GM21390 (cell line): ENCODE measurements around the gene VAV2.

ENCODE experiments used
- ATAC-seq: cut with Tn5 transposase; IDR thresholded peaks from one replicate; pipeline ENCODE4 v1.9.1; 2021; ENCODE audit not compliant: unreplicated experiment

VAV2 gene

DNA sequence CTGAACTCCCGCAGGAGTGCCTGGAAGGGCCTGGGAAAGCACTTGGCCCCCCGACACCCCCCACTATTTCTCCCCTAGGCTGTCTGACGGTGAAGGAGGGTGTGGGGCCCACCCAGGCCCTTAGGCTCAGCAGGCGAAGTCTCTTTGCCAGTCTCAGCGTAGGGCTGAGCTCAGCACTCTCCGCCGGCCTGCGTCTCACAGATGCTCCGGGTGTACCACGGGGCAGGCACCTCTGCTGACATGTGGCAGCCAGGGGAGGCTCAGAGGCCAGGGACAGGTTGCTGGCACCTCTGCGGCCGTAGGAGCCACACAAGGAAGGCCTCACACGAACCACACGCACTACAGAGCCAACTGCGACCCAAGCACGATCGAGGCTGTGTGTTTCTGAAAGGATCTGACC is 114.2 kb downstream of the VAV2 start:
- no peak for ATAC-seq

DNA sequence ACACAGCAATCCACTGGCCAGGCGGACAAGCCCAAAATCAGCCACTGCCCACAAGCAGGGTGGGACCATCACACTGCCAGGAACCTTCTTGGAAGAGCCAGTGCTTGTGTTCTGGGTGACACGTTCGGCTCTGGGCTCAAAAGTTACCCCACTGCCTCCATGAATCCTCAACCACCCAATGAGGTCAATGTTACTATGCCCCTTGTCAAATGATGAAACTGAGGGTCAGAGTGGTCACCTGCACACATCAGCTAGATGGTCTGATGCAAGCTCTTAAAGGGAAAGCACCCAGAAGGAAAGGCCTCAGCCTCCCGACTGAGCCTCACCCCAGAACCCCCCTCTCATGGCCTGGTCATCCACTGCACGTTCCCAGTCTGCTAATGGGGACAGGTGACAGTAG is 114.8 kb downstream of the VAV2 start:
- no peak for ATAC-seq

DNA sequence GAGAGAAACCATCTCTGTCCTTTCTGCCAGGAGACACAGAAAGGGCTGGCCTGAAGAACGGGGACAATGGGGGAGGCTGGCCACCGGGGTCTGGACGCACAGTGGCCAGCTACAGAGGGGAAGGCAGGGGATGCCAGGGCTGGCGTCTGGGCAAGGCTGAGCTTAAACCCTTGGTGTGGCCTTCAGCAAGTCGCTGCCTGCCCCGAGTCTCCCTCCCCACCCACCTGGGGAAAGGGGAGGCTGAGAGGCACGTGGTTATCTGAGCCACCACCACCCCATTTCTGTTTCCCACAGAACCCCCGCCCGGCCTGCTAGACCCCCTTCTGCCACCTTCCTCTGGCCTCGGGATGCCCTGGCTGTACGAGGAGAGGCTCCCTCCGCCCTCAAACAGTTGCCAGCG is 115.3 kb downstream of the VAV2 start:
- no peak for ATAC-seq

DNA sequence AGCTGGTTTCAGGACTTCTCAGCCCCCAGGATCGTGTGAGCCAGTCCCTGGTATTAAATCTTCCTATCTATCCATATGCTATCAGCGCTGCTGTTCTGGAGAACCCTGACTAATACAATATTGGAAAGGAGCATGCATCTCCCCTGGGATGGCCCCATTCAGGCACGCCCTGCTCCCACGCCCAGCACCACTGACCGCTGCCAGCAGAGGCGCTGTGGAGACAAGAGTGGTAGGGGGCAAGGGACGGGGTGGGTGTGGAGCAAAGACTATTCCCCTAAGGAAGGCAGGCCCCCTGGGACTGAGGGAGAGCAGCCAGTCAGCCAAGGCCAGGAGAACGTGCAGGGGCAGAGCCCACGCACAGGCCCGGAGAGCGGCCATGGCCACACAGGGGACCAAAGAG is 116.0 kb downstream of the VAV2 start:
- no peak for ATAC-seq

DNA sequence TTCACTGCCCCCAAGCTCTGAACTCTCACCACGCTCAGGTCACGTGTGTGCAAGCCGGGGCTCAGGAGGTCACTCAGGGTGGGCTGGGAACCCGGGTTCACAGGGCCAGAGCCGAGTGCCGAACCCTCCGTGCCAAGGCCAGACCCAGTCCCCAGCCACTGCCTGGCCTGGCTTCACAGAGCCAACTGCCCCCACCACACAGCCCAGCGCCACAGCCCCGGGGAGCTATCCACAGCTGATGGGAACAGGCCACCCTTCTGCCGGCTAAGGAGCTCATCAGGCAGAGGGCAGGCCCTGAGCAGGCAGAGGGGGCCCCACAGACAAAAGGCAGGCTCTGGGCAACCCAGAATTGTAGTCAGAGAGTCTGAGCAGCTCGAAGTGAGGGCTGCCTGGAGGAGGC is 117.0 kb downstream of the VAV2 start:
- no peak for ATAC-seq

DNA sequence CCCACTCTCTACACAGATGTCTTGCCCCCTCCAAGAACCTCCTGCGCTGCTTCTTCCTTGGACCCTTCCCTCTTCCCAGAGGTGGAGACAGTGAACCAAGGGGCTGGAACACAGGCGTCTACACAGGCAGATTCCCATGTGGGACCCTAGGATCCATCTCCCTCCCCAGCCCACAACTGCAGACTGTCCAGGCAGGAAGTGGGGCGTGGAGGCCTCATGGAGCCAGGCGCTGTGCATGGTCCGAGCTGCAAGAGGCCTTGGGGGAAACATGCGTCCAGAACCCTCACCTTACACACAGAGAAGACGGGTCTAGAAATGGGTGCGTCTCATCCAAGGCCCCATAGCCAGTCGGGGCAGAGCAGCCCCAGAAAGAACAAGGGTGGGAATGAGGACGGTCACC is 117.5 kb downstream of the VAV2 start:
- ATAC-seq: no peak

DNA sequence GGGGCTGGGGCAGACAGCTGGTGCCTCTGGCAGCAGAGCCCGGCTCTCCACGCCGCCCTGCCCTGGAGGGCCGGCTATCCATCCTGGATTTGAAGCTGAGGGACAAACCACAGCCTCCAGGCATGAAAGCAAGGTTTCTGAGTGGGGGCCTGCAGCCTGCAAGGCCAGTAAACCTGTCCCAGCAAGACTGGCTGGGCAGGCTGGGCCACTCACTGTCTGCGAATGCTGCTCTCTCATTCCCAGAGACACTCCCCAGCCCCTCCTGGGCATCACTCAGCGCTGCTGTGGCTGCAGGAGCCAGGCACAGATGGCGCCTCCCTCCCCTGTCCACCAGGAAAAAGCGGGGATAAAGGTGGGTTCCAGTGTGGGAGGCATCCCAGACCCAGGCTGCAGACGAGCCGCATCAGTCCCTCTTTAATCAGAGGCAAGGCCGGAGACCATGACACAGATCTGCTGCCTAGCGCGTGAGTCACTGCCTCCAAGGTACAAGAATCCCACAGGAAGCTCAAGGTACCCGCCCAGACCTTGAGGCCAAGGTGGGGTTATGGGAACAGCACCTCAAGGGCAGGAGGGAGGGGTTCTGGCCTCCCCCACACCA is 118.0 kb downstream of the VAV2 start:
- no peak for ATAC-seq

DNA sequence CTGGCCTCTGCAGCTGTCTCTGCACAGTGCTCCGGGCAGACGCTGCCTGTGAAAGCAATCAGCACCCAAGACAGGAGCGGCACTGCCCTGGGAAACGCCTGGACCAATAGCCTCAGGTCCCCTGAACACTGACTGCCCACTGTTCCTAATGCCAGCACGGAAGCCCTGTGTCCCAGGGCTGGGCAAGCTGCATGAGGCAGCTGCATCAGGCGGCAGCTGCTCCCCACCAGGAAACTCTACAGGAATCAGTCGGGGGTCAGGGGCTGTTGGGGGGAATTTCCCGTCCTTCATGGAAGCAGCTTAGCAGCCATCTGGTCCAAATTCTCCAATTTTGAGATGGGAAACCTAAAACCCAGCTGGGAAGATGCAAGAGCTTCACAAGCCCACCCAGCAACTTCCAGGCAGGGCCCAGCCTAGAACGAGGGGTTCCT is 118.6 kb downstream of the VAV2 start:
- no peak for ATAC-seq

DNA sequence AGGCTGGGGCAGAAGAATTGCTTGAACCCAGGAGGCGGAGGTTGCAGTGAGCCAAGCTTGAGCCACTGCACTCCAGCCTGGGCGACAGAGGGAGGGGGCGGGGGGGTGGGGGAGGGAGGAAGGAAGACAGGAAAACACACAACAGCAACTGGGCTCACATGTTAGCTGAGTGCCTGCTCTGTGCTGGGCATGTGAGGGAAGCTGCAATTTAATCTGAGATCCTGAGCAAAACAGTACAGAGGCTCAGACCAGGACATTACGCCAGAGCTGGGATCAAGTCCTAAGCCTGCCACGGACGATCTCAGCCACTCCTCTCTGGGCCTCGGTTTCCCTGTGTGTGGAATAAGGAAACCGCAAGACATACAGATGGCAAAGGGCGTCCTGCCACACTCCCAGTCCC is 119.1 kb downstream of the VAV2 start:
- no peak for ATAC-seq

DNA sequence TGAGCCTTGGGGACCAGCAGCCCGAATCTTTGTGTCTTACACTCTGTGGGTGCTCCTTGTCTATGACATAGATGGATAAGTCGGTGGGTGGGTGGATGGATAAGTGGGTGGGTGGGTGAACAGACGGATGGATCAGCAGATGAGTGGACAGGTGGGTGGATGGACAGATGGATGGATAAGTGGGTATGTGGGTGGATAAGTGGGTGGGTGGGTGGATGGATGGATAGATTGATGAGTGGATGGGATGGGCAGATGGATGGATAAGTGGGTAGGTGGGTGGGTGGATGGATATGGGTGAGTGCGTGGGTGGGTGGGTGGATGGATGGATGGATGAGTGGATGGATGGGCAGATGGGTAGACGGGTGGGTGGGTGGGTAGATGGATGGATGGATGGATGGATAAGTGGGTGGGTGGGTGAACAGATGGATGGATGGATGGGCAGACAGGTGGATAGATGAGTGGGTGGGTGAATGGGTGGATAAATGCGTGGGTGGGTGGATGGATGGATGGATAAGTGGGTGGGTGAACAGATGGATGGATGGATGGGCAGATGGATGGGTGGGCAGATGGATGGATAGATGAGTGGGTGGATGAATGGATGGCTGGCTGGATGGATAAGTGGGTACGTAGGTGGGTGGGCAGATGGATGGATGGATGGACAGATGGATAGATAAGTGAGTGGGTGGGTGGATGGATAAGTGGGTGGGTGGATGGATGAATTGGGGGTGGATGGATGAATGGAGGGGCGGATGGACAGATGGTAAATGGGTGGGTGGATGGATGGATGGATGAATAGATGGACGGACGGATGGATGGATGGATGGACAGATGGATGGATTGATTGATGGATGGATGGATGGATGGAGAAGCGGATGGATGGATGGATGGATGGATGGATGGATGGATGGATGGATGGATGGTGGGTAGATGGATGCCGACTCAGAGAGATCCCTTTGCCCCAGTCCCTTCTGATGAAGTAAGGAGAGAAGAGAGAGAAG is 121.2 kb downstream of the VAV2 start:
- no peak for ATAC-seq

DNA sequence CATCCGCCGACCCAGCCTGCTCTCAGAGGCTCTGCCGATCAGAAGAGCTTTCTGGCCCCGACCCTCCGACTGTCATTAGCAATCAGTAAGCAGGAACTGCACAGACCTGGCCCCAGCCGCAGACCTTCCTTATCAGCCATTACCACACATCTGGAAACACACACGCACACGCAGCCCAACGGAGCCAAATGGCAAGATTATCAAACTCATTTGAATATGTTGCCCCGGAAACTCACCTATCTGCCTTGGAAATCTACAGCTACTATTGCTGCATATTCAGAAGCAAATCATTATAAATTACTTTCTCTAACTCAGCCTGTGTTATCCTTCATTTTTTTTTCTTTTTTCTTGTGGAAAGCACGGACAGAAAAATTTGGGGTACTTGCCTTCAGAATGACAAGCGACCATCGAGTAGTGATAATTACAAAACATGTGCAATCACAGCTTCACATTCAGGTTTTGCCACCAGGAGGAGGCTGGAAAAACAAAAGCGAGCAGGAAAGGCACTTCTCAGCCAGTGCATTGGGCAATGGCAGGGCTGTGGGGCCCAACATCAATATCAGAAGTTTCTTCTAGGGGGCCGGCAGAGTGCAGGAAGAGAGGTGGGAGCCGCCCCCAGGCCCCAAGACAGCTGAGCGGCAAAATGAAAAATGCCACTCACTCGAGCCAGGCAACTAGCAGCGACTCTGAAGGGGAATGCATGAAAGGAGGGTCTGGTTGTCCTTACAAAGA is 122.3 kb downstream of the VAV2 start:
- no peak for ATAC-seq

DNA sequence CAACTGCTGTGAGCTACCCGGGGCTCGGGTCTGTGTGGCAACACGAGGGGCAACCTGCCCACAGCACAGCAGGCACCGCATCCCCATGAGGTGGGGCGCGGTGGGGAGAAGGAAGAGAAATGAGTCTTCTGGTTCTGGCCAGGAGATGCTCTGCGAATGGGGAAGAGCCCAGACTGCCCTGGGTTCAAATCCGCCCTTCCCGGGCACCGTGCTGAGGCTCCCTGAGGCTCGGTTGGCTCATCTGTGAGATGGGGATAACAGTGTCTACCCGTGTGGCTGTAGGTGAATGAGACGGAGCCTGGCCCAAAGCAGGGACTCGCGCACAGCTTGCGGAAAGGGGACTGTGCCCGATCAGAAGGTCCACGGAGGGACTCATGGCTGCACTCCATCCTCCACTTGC is 123.9 kb downstream of the VAV2 start:
- ATAC-seq: no peak

DNA sequence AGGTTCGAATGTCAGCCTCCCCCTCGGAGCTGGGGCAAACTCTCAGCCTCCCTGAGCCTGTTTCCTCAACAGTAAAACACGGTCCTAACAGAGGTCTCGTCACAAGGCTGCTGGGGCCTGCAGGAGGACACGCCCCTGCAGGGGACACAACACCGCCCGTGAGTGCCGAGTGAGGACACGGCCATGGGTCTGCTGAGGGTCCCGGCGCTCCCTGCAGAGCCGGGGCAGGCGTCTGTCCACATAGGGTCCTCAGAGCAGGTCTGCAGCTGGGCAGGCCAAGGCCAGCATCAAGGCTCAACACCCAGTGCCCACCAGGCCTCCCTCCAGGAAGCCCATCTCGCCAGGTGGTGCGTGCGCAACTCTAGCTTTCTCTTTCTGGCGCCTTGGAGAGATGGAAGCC is 125.2 kb downstream of the VAV2 start:
- no peak for ATAC-seq

DNA sequence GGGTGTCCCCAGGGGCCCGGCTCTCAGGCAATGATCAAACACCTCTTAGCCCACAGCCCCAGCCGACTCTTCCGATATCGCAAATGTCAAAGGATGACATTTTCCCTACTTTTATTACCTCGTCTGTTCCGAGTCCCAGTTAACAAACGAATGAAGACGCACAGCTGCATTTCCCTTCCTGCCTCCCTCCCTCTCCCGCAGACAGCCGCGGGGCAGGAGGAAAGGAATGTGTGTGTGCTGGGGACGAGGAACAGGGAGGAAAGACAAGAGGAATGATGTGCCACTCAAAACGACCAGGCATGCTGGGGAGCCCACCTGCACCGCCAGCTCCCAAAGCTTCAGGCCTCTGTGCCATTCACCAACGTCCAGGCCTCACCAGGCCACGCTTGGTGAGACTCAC is 128.1 kb downstream of the VAV2 start:
- no peak for ATAC-seq

DNA sequence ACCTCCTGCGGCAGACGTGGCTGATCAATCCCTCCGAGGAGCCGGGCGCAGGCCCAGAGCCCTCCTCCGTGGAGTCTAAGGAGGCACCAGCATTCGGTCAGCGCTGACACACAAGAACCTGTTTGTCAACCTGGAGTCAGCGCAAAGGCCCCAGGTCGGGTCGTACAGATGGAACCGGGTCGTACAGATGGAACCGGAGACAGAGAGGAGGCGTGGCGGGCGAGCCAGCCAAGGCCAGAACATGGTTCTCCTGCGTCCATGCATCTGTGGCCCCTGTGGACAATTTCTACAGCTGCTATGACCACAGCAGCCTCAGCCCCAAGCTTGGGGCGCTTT is 128.9 kb downstream of the VAV2 start:
- no peak for ATAC-seq

DNA sequence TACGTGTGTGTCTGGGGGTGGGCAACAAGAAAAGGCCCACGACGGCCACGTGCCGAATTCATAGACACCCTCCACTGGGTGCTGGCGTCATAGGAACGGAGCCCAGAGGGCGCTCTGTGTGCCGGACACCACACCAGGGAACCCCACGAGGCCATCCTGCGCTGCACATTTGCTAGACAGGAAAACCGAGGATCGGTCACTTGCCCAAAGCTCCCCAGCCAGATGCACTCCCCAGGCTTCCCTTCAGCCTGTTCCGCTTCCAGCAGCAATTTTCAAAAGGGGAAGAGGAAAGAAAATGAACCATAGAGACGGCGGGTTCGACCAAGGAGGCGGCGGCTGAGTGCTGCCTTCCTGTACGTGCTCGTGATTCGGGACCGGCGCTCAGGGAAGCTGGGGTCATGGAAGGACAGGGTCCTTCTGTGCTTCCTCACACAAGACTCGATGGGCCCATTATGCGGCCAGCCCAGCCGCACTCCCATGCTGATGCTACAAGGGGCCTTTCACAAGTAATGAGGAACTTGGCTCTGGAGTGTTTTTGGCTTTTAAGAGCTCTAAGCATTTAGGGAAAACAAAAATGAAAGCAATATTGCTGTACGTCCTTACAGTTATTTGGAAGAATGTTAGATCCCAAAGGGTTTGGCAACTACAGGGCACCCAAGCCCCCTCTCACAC is 129.4 kb downstream of the VAV2 start:
- no peak for ATAC-seq

DNA sequence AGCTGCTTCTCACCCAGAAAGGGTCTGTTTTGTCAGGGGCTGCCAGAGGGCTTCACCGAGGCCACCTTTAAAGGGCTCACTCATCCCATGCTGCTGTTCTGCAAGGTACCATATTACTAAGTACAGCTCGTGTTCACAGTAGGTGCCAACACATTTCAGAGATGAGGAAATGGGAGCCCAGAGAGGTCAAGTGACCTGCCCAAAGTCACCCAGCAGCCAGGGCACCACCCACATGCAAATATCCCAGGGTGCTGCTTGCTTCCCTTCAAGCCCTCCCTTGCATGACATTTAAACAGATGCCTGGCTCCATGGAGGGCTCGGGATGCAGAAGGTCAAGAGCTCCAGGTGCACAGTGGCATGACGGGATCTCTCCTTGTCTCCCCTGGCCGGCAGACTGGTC is 130.4 kb downstream of the VAV2 start:
- no peak for ATAC-seq

DNA sequence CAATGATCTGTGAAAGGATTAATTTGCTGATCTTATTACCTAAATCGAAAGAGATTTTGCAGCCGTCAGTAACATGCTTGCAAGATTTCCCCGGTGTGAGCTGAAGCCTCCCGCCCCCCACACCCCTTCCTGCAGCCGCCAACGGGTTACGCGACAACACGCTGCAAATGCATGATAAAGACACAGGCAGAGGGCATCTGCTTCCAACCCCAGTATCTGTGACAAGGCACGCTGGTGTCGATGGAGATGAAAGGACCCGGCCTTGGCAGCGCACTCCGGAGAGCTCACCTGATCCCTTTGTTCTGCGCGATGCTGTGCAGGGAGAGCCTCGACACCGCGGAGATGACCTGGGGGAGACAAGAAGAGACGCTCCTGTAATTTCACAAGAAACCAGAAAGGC is 131.0 kb downstream of the VAV2 start:
- no peak for ATAC-seq

DNA sequence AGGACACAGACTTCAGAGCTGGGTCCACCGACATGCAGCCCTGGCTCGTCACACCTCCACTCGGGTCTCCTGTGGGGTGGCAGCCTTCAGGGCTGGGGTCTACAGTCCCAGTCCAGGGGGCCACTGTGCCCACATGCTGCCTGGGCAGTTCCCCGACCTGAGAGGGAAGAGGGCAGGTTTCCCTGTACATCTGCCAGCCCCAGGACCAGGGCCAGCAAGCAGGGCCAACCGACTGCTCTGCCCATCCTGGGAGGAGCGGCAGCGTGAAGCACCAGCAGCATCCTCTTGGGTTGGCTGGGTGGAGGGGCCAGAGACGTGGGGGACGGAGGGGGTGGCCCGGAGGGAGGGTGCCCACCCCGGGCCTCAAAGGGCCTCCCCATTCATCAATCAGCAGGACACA is 133.4 kb downstream of the VAV2 start:
- ATAC-seq: no peak

DNA sequence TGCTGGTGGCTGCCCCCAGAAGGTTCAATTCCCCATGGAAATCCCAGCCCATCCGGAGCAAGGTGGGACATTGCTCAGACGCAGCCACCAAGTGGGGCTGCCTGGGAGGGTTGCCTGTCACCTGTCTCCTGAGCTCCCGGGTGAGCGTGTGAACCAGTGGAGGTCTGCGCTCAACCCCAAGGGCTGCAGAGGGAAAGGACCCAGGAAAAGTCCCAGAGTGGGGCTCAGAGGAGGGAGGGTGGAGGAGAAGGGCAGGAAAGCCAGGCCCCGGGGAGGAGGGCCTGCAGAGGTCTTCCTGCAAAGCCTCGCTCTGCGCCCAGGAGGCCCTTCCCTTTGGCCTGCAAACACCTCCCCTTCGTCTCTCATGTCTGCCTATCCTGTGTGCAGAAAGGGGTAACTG is 134.5 kb downstream of the VAV2 start:
- no peak for ATAC-seq

DNA sequence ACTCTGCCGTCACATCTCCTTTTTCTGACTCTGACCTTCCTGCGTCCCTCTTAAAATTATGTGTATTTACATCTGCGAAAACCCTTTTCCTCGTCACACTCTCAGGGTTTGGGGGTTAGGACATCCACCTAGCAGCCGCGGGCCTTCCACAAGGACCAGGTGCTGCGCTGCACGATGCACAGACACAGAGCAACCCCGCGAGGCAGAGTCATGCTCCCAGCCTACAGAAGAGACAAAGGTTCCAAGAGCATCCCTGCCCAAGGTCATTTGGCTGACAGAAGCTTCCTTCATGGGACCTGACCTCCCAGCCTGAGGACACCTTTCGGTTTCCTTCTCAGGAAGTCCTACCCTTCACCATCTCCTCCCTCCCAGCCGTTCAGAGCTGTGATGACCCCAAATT is 135.3 kb downstream of the VAV2 start:
- ATAC-seq: no peak
